Spleen (tissue), 7 donors: ENCODE data around the gene PSME3IP1.

ENCODE experiments used
- POLR2A ChIP-seq, 3 donors: fragments of 450-650 bp; IDR thresholded peaks; one replicate each; pipeline ENCODE4 v1.5.1; 2017; ENCODE audit warnings: antibody characterized with exemption in 3 of 3, mild to moderate bottlenecking in 1 of 3
- POLR2AphosphoS5 ChIP-seq, 3 donors: sonication (generic); formaldehyde crosslinking; IDR thresholded peaks; one replicate each; pipeline ENCODE4 v1.5.1; 2017; ENCODE audit warnings: antibody characterized with exemption in 3 of 3
- TF ChIP-seq, protein P1 (sequence below), 11 experiments: fragments of 200-600 bp in 7 of 11; fragments of 450-650 bp in 4 of 11; sonication (generic) in 4 of 11; IDR thresholded peaks in 8 of 11; conservative IDR thresholded peaks in 3 of 11; 1 replicate in 7 of 11; 2 replicates in 4 of 11; pipeline versions ENCODE4 v1.4.0 to v1.8.0; 2016 to 2021; ENCODE audit warnings: antibody characterized with exemption in 11 of 11, inconsistent platforms in 4 of 11, mild to moderate bottlenecking in 1 of 11
- donor health status: DM: no; HTN: no; CAD: no; lungs with moderate emphysema.
- donor health status: DM: no; HTN: no; CAD: no.
- donor health status: DM: no; HTN: no; CAD: no.

DNA sequence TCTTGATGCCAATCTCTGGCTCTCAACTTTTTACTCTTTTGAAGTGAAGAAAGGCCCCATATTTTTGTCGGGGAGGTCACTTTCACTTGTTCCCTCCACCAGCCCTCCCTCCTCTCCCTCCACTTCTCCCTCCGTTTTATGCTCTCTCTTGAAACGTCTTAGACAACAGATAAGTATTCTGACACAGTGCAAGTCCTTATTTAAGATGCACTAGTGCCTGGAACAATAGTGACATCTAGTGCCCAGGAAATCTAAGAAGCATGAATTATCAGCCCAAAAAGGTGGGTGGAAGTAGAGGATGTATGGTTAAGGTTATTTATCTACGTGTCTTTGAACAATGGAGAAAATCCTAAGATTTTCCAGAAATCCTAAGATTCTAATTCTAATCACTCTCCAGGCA is 17.9 kb downstream of the PSME3IP1 start:
- TF ChIP-seq, protein P1, sequence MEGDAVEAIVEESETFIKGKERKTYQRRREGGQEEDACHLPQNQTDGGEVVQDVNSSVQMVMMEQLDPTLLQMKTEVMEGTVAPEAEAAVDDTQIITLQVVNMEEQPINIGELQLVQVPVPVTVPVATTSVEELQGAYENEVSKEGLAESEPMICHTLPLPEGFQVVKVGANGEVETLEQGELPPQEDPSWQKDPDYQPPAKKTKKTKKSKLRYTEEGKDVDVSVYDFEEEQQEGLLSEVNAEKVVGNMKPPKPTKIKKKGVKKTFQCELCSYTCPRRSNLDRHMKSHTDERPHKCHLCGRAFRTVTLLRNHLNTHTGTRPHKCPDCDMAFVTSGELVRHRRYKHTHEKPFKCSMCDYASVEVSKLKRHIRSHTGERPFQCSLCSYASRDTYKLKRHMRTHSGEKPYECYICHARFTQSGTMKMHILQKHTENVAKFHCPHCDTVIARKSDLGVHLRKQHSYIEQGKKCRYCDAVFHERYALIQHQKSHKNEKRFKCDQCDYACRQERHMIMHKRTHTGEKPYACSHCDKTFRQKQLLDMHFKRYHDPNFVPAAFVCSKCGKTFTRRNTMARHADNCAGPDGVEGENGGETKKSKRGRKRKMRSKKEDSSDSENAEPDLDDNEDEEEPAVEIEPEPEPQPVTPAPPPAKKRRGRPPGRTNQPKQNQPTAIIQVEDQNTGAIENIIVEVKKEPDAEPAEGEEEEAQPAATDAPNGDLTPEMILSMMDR (IDR thresholded peaks at IDR 0.05 in 8 of 11, conservative IDR thresholded peaks at IDR 0.05 in 3 of 11) = peak; percentile 27 to 80 (median 56)
- no peak for TF ChIP-seq POLR2AphosphoS5 (IDR thresholded peaks at IDR 0.05)
- TF ChIP-seq POLR2A (IDR thresholded peaks at IDR 0.05) = no peak
